HG03045 (cell line): ENCODE data around the gene WRAP53.

ENCODE experiments used
- ATAC-seq: cut with Tn5 transposase; IDR thresholded peaks from one replicate; pipeline ENCODE4 v1.9.1; 2021; ENCODE audit warnings: mild to moderate bottlenecking, moderate library complexity; ENCODE audit not compliant: unreplicated experiment

WRAP53 gene

DNA sequence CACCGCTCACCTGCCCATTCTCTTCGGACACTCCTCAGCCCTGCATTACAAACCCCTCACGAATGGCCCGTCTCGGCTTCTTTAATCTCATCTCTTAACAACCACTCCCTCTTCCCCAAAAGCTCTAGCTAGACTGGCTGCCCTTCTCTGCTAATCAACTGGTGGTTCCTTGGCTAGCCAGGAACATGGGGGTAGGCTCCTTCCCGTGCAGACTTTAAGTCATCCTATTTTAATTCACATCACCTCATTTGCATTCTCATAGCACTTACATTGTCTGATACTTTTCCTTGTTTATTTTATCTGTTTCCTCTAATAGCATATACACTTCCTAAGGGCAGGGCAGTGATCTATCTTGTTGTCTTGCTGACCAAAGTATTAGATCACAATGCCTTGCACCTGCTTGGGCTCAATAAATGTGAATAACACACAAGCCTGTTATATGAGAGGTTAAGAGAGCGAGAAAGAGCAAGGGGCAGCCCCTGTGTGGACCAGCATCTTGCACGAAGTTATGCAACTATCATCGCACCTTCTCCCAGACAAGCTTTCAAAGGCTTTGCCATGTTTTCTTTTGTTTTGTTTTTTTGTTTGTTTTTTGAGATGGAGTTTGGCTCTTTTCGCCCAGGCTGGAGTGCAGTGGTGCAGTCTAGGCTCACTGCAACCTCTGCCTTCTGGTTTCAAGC lies 10.7 kb upstream of the WRAP53 start:
- no peak for ATAC-seq

- no peak for ATAC-seq
These were observed 3.3 kb upstream of the WRAP53 start for GRCh38 chr17:7684851-7685532.

DNA sequence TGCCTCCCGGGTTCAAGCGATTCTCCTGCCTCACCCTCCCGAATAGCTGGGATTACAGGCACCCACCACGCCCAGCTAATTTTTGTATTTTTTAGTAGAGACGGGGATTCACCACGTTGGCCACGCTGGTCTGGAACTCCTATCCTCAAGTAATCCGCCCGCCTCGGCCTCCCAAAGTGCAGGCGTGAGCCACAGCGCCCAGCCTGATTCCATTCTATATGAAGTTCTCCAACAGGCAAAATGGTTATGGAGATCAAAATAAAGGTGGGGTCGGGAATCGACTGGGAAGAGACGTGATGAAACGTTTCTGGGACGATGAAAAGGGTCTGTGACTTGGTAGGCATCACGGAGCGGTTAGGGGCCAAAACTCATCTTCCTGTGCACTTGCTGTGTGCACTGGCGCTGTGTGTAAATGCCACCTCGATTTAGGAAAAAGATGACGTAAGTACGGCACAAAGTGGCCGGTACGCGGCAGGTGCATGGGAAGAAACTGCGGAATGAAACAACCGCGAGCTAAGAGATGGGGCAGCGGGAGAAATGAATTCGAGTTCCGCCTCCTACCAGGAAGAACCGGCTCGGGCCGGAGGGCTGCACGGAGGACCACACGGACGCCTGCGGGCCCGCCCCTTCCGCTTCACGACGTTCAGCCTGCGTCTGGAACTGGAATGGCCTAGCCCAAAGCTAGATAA lies 2.6 kb upstream of the WRAP53 start:
- peak; percentile 50 for ATAC-seq

GRCh38 chr17:7686222-7687071 lies 1.8 kb upstream of the WRAP53 start:
- peak; percentile 44 for ATAC-seq

- peak; percentile 35 for ATAC-seq
These were observed 987 bp upstream of the WRAP53 start, which contains the start of gene TP53 for GRCh38 chr17:7687072-7687907. Gene TP53, minus strand, starts transcription at chr17:7687490. Its CDS starts 10,896 bp downstream, at chr17:7676594.

GRCh38 chr17:7688808-7689316 lies 585 bp downstream of the WRAP53 start:
- ATAC-seq = no peak

- no peak for ATAC-seq
These were observed 7.3 kb downstream of the WRAP53 start for GRCh38 chr17:7695586-7695985.

- ATAC-seq = no peak
These were observed 9.7 kb downstream of the WRAP53 start for GRCh38 chr17:7697828-7698588.

- no peak for ATAC-seq
These were observed 12.2 kb downstream of the WRAP53 start for GRCh38 chr17:7700510-7700909.

DNA sequence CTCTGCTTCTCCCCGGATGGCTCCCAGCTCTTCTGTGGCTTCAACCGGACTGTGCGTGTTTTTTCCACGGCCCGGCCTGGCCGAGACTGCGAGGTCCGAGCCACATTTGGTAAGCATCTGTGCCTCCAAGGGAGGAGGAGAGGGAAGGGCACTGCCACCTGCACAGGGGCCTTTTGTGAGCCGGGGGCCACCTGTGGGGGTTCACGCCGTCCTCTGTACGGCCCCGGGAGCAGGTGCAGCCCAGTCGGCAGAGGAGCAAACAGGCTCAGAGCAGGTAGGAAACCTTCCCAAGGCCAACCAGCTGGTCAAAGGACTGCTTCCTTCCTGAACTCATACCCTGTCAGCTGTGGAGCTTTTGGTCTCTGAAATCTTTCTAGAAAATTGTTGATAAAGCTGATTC lies 13.4 kb downstream of the WRAP53 start:
- no peak for ATAC-seq

DNA sequence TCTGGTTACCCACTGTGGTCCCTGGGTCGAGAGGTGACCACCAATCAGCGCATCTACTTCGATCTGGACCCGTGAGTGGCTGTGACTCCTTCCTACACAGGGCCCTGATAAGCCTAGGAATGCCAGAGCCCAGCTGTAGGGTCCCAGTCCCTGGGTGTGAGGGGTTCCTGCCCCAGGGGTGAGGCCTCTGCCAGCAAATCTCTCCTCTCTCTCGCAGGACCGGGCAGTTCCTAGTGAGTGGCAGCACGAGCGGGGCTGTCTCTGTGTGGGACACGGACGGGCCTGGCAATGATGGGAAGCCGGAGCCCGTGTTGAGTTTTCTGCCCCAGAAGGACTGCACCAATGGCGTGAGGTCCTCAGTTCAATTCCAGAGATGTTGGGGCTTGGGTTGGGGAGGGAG lies 14.5 kb downstream of the WRAP53 start:
- no peak for ATAC-seq

GRCh38 chr17:7703584-7704479 lies 15.6 kb downstream of the WRAP53 start:
- ATAC-seq = no peak

- no peak for ATAC-seq
These were observed 16.5 kb downstream of the WRAP53 start, which contains the start of gene EFNB3 for GRCh38 chr17:7704601-7705268. Gene EFNB3, plus strand, starts transcription at chr17:7705202. Its CDS starts 397 bp downstream, at chr17:7705599.

- no peak for ATAC-seq
These were observed 17.3 kb downstream of the WRAP53 start for GRCh38 chr17:7705269-7706255.

GRCh38 chr17:7706631-7707354 lies 18.5 kb downstream of the WRAP53 start:
- no peak for ATAC-seq

DNA sequence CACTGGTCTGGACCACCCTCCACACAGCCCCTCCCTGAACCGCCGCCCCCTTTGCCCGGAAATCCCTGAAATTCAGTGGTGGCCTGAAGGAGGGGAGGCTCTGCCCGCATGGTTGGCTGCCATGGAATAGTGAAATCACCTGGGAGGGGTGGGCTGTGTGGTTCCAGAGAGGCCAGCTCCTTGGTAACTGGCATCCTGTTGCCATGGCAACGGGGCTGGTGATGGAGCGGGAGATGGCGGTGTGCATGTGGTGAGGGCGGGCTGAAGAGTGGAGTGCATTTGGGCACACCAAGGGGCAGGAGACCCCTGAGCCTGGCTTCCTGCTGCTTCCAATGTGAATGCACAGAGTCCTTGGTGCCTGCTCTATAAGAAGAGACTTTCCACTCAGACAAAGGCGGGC lies 19.2 kb downstream of the WRAP53 start:
- no peak for ATAC-seq
